Neural crest cell (in vitro differentiated cells): Measurements from ENCODE around the gene PDZRN3. TPM values are rescaled to one million over a fixed set of nuclear protein-coding genes. Genes with fewer than 3 reads are reported as not detected.

Source experiments
- DNase-seq: peaks from one replicate; pipeline ENCODE4 v3.0.0; 2021; ENCODE audit warnings: low read depth, mixed read lengths, low spot score
- H3K27ac Mint-ChIP-seq: one replicate; pipeline ENCODE4 v1.8.0; 2021; ENCODE audit warnings: mild to moderate bottlenecking, mixed read lengths; ENCODE audit not compliant: unreplicated experiment
- H3K27me3 Mint-ChIP-seq: 2 replicates; pipeline ENCODE4 v1.8.0; 2021; ENCODE audit warnings: low read depth, mild to moderate bottlenecking, mixed read lengths
- H3K36me3 Mint-ChIP-seq: 2 replicates; pipeline ENCODE4 v1.8.0; 2021; ENCODE audit warnings: low read depth, mild to moderate bottlenecking, mixed read lengths
- H3K4me1 Mint-ChIP-seq: 2 replicates; pipeline ENCODE4 v1.8.0; 2021; ENCODE audit warnings: mixed read lengths
- H3K4me3 Mint-ChIP-seq: one replicate; pipeline ENCODE4 v1.8.0; 2021; ENCODE audit warnings: mild to moderate bottlenecking, mixed read lengths
- H3K9me3 Mint-ChIP-seq: 2 replicates; pipeline ENCODE4 v1.8.0; 2021; ENCODE audit warnings: mixed read lengths
- CTCF ChIP-seq: fragments of 200-600 bp; sonication (generic); conservative IDR thresholded peaks from 2 replicates; pipeline ENCODE4 v1.5.0; 2021; ENCODE audit warnings: antibody characterized with exemption, mild to moderate bottlenecking
- total RNA-seq: library from RNA; stranded (reverse); gene quantifications from 2 replicates; pipeline ENCODE4 v1.2.1, GENCODE V29; 2021

PDZRN3 gene
- total RNA-seq, 1 donor from 2014 or later = 12.2 TPM

GRCh38 chr3:73427048-73427706 is 197.6 kb downstream of the PDZRN3 start:
- TF ChIP-seq CTCF = no peak
- Mint-ChIP-seq H3K9me3 (no peaks in the 10 kb centered on the region), H3K27ac (peak overlapping the region; percentile 86), H3K4me3 (no peak overlapping the region), H3K27me3 (no peaks in the 10 kb centered on the region), H3K4me1 (peaks cover 23% of the 10 kb centered on the region), H3K36me3 (no peaks in the 10 kb centered on the region)
- DNase-seq = no peak

- Mint-ChIP-seq H3K9me3 (no peaks in the 10 kb centered on the region), H3K27ac (no peak overlapping the region), H3K4me1 (peaks cover 20% of the 10 kb centered on the region), H3K36me3 (no peaks in the 10 kb centered on the region), H3K27me3 (no peaks in the 10 kb centered on the region), H3K4me3 (no peak overlapping the region)
- no peak for TF ChIP-seq CTCF
- DNase-seq = no peak
These were observed 198.1 kb downstream of the PDZRN3 start for GRCh38 chr3:73426606-73427005.

GRCh38 chr3:73423116-73423515 is 201.6 kb downstream of the PDZRN3 start:
- Mint-ChIP-seq H3K4me3 (no peak overlapping the region), H3K4me1 (peaks cover 22% of the 10 kb centered on the region), H3K9me3 (no peaks in the 10 kb centered on the region), H3K27me3 (no peaks in the 10 kb centered on the region), H3K27ac (no peak overlapping the region), H3K36me3 (no peaks in the 10 kb centered on the region)
- no peak for DNase-seq
- no peak for TF ChIP-seq CTCF

- Mint-ChIP-seq H3K27me3 (no peaks in the 10 kb centered on the region), H3K4me1 (peaks cover 19% of the 10 kb centered on the region), H3K36me3 (no peaks in the 10 kb centered on the region), H3K27ac (peak overlapping the region; percentile 70), H3K4me3 (no peak overlapping the region), H3K9me3 (no peaks in the 10 kb centered on the region)
- TF ChIP-seq CTCF = no peak
- DNase-seq = no peak
These were observed 202.2 kb downstream of the PDZRN3 start for GRCh38 chr3:73422571-73422970.

GRCh38 chr3:73419942-73420341 is 204.8 kb downstream of the PDZRN3 start:
- H3K27ac Mint-ChIP-seq = no peak overlapping the region

More at GRCh38 chr3:73419942-73420341, 204.8 kb downstream of the PDZRN3 start:
- Mint-ChIP-seq H3K4me3 (no peak overlapping the region), H3K36me3 (no peaks in the 10 kb centered on the region), H3K4me1 (peaks cover 12% of the 10 kb centered on the region), H3K27me3 (no peaks in the 10 kb centered on the region), H3K9me3 (no peaks in the 10 kb centered on the region)
- no peak for TF ChIP-seq CTCF
- DNase-seq = no peak
